Measurements from ENCODE around the gene ADAMTS6. TPM values are rescaled to one million over a fixed set of nuclear protein-coding genes. Genes with fewer than 3 reads are reported as not detected.

The ADAMTS6 gene
- total RNA-seq, 2 donors from 2014 or later: 0.74 to 2.2 TPM

DNA sequence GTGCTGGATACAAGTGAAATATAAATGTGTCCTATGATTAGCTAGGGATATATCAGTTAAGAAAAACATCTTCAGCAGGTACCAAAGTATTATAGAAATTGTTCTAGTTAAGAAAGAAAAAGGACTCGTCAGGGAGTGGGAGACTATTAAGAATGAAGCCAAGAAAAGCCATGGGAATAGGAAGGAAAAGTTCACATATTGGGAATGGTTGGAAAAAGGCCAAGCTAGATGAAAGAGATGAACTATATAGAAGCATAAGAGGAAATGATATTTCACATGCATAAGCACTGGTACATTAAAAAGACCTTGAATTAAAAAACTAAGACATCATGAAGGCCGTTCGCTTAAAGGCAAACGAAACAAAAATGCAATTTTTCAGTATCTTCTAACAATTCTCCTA, 237.7 kb downstream of the ADAMTS6 start:
- H3K9me3 ChIP-seq: no peaks in the 10 kb centered on the region
- H3K4me1 ChIP-seq: no peaks in the 10 kb centered on the region
- H3K27me3 ChIP-seq: no peaks in the 10 kb centered on the region
- no peak for DNase-seq (ENCODE audit: low spot score)
- TF ChIP-seq, protein P1, sequence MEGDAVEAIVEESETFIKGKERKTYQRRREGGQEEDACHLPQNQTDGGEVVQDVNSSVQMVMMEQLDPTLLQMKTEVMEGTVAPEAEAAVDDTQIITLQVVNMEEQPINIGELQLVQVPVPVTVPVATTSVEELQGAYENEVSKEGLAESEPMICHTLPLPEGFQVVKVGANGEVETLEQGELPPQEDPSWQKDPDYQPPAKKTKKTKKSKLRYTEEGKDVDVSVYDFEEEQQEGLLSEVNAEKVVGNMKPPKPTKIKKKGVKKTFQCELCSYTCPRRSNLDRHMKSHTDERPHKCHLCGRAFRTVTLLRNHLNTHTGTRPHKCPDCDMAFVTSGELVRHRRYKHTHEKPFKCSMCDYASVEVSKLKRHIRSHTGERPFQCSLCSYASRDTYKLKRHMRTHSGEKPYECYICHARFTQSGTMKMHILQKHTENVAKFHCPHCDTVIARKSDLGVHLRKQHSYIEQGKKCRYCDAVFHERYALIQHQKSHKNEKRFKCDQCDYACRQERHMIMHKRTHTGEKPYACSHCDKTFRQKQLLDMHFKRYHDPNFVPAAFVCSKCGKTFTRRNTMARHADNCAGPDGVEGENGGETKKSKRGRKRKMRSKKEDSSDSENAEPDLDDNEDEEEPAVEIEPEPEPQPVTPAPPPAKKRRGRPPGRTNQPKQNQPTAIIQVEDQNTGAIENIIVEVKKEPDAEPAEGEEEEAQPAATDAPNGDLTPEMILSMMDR (IDR thresholded peaks at IDR 0.05): no peak
- no peaks in the 10 kb centered on the region for H3K36me3 ChIP-seq
- no peak overlapping the region for H3K27ac ChIP-seq
- H3K4me3 ChIP-seq: no peak overlapping the region

DNA sequence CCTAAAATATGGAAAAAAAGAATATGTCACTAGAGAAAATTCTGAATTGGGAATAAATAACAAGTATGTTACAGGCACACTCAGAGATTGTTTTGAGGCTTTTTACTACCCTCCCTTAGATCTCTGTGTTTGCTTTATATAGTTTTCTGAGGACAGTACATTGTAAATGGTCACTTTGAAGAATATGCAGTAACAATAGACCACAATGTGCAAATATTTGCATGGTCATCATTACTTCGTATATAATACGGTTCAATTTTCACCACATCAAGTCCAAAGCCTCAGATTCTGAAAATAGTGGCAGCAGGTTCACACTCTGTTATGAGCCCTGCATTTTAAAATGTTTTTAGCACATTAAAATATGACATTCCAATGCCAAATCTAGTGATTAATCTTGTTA, 238.6 kb downstream of the ADAMTS6 start:
- no peaks in the 10 kb centered on the region for H3K9me3 ChIP-seq
- no peak for DNase-seq (ENCODE audit: low spot score)
- H3K4me3 ChIP-seq: no peak overlapping the region
- no peak overlapping the region for H3K27ac ChIP-seq
- TF ChIP-seq, protein P1 (IDR thresholded peaks at IDR 0.05): no peak
- H3K4me1 ChIP-seq: no peaks in the 10 kb centered on the region
- no peaks in the 10 kb centered on the region for H3K36me3 ChIP-seq
- H3K27me3 ChIP-seq: no peaks in the 10 kb centered on the region

DNA sequence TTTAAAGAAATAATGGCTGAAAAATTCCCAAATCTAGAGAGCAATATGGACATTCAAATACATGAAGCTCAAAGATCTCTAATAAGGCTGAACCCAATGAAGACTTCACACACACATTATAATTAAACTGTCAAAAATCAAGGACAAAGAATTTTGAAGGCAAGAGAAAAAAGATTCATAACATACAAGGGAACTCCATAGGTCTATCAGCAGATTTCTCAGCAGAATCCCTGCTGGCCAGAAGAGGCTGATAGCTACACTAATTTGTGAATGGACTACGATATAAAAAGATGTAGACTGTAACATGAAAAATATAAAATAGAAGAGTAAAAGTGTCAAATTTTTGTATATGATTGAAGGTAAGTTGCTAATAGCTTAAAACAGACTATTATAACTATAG, 251.9 kb downstream of the ADAMTS6 start:
- TF ChIP-seq, protein P1 (IDR thresholded peaks at IDR 0.05): no peak
- Histone ChIP-seq H3K4me3 (no peak overlapping the region), H3K9me3 (peaks cover 4 to 35% of the 10 kb centered on the region in 2 donors), H3K36me3 (no peaks in the 10 kb centered on the region), H3K27me3 (no peaks in the 10 kb centered on the region), H3K4me1 (no peaks in the 10 kb centered on the region), H3K27ac (no peak overlapping the region)
- DNase-seq (ENCODE audit: low spot score): no peak

DNA sequence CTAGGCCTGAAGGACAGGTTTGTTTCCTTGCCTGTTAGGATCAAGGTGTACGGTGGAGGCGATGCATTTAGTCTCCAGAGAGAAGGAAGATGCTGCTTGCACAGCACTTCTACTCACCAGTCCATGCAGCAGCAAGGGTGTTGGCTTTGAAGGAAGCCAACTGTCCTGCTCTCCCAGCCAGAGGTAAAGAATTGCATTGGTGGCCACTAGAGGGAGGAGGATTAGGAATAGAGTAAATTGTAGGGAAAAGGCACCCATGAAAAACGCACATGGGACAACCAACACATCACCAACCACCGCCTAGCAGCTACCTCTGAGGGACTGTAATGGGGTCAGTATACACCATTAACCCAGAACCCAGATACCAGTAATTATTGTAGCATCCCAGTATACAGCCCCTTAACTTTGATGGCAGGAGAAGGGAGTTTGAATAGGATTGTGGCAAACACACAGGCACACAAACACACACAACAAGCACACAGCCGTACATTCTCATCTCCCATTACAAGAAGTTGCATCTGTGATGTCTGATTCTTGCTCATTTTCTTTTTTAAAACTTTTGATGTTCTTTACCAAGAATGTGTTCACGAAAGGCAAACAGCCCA, 267.7 kb downstream of the ADAMTS6 start:
- H3K9me3 ChIP-seq: no peaks in the 10 kb centered on the region
- H3K4me1 ChIP-seq: no peaks in the 10 kb centered on the region
- H3K27me3 ChIP-seq: no peaks in the 10 kb centered on the region
- no peak for DNase-seq (ENCODE audit: low spot score)
- H3K27ac ChIP-seq: no peak overlapping the region
- H3K36me3 ChIP-seq: no peaks in the 10 kb centered on the region
- TF ChIP-seq, protein P1 (IDR thresholded peaks at IDR 0.05): peak; percentile 29 to 54
- H3K4me3 ChIP-seq: no peak overlapping the region

DNA sequence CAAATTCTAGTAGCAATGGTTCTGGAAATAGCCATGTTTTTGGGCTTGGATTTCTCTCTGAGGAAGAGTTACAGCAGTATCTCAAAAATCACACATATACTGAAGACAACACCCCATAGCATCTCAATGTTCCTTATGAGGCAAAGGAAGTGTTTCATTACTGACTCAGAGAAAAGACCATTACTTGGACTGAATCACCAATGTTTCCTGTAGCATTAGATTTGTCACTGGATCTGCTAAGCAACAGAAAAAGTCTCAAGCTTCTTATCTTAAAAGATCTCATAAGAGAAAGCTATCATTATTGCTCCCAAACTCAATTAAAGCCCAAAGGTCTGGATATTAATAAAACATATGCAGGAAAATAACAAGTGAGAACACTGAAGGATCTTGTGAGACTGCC, 272.4 kb downstream of the ADAMTS6 start:
- DNase-seq (ENCODE audit: low spot score): no peak
- Histone ChIP-seq H3K27me3 (no peaks in the 10 kb centered on the region), H3K27ac (no peak overlapping the region), H3K9me3 (no peaks in the 10 kb centered on the region), H3K4me1 (no peaks in the 10 kb centered on the region), H3K36me3 (no peaks in the 10 kb centered on the region), H3K4me3 (no peak overlapping the region)
- TF ChIP-seq, protein P1 (IDR thresholded peaks at IDR 0.05): no peak

DNA sequence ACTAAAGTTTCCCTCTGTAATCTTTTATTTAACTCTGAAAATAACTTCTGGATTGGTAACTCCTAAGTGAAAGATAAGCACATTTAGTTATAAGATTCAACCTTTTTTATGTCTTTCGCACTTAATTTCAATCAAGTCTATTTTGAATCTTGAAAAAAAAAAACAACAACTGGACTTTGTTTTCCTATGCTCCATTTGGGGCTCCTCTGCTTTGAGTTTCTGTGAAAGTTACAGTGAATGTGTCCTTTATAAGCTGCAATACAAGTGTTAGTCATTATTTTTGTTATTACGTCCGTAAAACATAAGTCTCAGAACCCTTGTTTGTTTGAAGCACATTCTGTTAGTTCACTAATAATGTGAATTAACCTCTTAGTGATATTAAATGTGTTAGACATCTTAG, 276.8 kb downstream of the ADAMTS6 start:
- Histone ChIP-seq H3K27ac (no peak overlapping the region), H3K27me3 (no peaks in the 10 kb centered on the region), H3K9me3 (no peaks in the 10 kb centered on the region), H3K4me3 (no peak overlapping the region), H3K4me1 (no peaks in the 10 kb centered on the region), H3K36me3 (no peaks in the 10 kb centered on the region)
- no peak for DNase-seq (ENCODE audit: low spot score)
- TF ChIP-seq, protein P1 (IDR thresholded peaks at IDR 0.05): no peak
